Embryonic facial prominence (tissue), 1 donor: ENCODE data around the gene IL6.

Experiments used
- DNase-seq: peaks from one replicate; pipeline ENCODE4 v3.0.0-alpha.2; 2016; ENCODE audit errors: extremely low spot score

The IL6 gene

DNA sequence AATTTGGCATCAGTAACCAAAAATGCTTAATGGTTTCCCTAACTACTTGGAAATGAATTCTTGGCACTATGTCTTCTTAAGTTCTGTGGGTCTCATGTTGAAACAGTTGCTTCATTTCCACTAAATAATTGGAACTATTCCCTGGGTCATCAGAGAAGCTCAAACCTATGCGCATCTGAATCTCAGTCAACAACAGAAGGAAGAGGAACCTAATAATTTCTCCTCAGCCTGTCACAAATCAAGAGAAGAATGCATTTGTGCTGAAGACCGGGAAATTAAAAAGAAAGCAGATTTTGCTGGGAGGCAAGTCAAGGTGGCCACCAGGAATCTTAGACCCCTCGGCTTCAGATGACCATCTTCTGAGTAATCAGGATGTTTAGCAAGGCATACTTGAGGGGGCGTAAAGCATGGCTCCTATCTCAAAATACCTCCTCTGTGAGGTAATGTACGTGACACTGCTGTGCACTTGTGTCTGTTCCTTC is 54.3 kb downstream of the IL6 start:
- no peak for DNase-seq
